ENCODE data around the gene PCDHGA4.
"Not testable (repeated sequence)": the region's sequence is repeated elsewhere in the genome, so short reads cannot be mapped to it uniquely, and the experiment has no call there.

Gene PCDHGA4

DNA sequence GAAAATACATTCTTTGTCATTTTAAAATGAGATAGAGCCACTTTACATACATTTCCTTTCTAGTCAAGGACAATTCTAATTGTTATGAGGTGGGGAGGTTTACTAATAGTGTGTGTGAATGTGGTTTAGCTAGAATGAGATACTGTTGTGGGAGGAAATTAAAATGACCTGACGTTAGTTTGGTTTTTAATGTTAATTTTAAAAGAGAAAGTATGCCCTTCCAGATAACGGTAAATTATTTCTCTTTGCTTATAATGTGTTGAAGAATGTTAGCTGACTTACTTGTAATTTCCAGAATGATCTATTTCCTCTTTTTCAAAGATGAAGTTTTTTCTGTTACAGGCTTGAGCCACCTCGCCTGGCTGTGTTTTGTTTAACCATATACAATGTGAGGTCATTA lies 32.6 kb upstream of the PCDHGA4 start:
- in situ Hi-C loops (cut with MboI; ENCODE audit: low pct_unique_long_range_greater_than_20kb, low sequenced_read_pairs, unreplicated experiment), result no loop called here
- no peak for DNase-seq (ENCODE audit: low spot score)
- TF ChIP-seq, protein P1, sequence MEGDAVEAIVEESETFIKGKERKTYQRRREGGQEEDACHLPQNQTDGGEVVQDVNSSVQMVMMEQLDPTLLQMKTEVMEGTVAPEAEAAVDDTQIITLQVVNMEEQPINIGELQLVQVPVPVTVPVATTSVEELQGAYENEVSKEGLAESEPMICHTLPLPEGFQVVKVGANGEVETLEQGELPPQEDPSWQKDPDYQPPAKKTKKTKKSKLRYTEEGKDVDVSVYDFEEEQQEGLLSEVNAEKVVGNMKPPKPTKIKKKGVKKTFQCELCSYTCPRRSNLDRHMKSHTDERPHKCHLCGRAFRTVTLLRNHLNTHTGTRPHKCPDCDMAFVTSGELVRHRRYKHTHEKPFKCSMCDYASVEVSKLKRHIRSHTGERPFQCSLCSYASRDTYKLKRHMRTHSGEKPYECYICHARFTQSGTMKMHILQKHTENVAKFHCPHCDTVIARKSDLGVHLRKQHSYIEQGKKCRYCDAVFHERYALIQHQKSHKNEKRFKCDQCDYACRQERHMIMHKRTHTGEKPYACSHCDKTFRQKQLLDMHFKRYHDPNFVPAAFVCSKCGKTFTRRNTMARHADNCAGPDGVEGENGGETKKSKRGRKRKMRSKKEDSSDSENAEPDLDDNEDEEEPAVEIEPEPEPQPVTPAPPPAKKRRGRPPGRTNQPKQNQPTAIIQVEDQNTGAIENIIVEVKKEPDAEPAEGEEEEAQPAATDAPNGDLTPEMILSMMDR (IDR thresholded peaks at IDR 0.05; ENCODE audit: extremely low read depth, insufficient read depth, missing control alignments), result no peak

DNA sequence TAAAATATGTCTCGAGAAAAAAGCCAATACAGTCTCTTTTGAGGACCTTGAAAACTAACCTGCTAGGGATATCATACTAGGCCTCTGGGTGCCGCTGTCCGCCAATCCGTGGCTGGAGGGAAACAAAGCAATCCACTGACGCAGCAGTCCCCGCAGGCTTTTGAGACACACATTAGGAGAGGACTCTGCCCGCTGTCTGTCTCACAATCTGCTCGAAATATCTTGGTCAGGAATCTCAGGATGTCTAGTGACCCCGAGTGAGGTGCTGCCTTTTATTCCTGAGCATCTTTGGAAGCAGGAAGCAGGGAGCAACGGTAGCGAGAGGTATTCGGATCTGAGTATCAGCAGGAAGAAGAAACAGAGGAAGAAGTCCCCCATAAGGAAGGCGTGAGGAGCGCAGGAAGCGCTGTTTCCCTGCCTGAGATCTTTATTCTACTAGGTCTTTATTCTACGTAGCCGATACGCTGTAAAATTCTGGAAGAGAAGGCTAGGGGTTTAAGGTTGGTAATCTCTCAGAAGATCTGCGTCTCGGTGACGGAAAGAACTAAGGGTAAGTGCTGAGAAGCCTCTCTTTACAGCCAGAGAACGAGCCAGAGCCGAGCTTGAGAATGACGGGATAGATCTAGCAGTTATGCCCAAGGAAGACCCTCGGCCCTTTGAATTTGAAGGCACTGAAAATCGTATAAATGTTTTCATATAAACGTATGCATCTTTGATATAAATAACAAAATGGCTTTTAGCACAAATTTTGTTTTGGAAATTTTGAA lies 28.6 kb upstream of the PCDHGA4 start:
- TF ChIP-seq, protein P1 (IDR thresholded peaks at IDR 0.05; ENCODE audit: extremely low read depth, insufficient read depth, missing control alignments), result peak; percentile 31
- in situ Hi-C loops (cut with MboI; ENCODE audit: low pct_unique_long_range_greater_than_20kb, low sequenced_read_pairs, unreplicated experiment), result no loop called here
- DNase-seq (ENCODE audit: low spot score), result no peak

DNA sequence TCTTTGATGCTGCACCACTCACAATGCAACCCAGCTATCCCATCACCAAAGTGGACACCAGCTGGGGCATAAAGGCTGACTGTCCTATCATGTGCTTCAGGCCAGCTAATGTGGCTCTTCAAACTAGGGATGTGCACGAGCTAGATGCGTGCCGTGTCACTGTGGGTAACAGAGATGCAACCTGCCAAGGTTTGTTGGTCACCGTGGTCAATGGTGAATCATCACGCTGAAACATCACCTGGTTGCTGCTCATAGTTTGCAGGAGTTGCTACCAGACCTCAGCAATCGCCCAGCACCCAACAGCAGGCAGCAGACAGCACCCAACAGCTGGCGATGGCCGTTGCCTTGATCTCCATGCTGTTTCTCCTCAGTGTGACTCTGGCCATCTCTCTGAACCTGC lies 26.6 kb upstream of the PCDHGA4 start:
- TF ChIP-seq, protein P1 (IDR thresholded peaks at IDR 0.05; ENCODE audit: extremely low read depth, insufficient read depth, missing control alignments), result no peak
- in situ Hi-C loops (cut with MboI; ENCODE audit: low pct_unique_long_range_greater_than_20kb, low sequenced_read_pairs, unreplicated experiment), result no loop called here
- DNase-seq (ENCODE audit: low spot score), result no peak

DNA sequence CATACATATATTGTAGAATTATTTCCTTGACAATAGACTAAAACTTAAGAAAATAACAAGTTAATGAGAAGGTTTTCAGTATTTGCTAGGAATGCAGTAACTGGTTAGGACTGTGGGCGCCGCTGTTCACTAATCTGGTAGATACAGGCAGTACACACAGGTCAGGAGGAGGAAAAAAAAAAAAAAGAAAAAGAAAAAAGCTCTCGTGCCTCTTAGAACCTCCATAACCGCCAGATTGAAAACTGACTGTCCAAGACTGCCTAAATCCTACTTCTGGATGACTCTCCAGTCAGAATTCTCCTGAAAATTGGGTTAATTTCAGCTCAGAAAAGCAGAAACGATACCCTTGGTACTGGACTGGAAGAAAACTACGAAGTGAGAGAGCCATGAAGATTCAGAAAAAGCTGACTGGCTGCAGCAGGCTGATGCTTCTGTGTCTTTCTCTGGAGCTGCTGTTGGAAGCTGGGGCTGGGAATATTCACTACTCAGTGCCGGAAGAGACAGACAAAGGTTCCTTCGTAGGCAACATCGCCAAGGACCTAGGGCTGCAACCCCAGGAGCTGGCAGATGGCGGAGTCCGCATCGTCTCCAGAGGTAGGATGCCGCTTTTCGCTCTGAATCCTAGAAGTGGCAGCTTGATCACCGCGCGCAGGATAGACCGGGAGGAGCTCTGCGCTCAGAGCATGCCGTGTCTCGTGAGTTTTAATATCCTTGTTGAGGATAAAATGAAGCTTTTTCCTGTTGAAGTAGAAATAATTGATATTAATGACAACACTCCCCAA lies 24.3 kb upstream of the PCDHGA4 start, which contains the start of gene PCDHGA1:
Gene PCDHGA1, plus strand, starts transcription at position 216 of the 782 bp plus-strand sequence.
- DNase-seq (ENCODE audit: low spot score), result no peak
- TF ChIP-seq, protein P1 (IDR thresholded peaks at IDR 0.05; ENCODE audit: extremely low read depth, insufficient read depth, missing control alignments), result peak; percentile 68
- in situ Hi-C loops (cut with MboI; ENCODE audit: low pct_unique_long_range_greater_than_20kb, low sequenced_read_pairs, unreplicated experiment), result no loop called here

- DNase-seq (ENCODE audit: low spot score); in situ Hi-C loops (cut with MboI; ENCODE audit: low pct_unique_long_range_greater_than_20kb, low sequenced_read_pairs, unreplicated experiment): not testable (repeated sequence)
Measured at GRCh38 chr5:141332571-141332970, 22.2 kb upstream of the PCDHGA4 start.

- in situ Hi-C loops (cut with MboI; ENCODE audit: low pct_unique_long_range_greater_than_20kb, low sequenced_read_pairs, unreplicated experiment), result no loop called here
Measured at GRCh38 chr5:141338538-141339306, 16.1 kb upstream of the PCDHGA4 start, which contains the start of gene PCDHGA2. Gene PCDHGA2 (plus strand): TSS chr5:141338760.

GRCh38 chr5:141340781-141341354 lies 14.0 kb upstream of the PCDHGA4 start:
- DNase-seq (ENCODE audit: low spot score); in situ Hi-C loops (cut with MboI; ENCODE audit: low pct_unique_long_range_greater_than_20kb, low sequenced_read_pairs, unreplicated experiment): not testable (repeated sequence)

More at GRCh38 chr5:141338538-141339306, 16.1 kb upstream of the PCDHGA4 start, which contains the start of gene PCDHGA2:
- no peak for DNase-seq (ENCODE audit: low spot score)
- TF ChIP-seq, protein P1 (IDR thresholded peaks at IDR 0.05; ENCODE audit: extremely low read depth, insufficient read depth, missing control alignments), result peak; percentile 51
